H1 (cell line): ENCODE results near the gene IDH3A.

Source experiments
- BACH1 ChIP-seq: IDR thresholded peaks from 2 replicates; pipeline ENCODE4 v1.6.1; 2012; ENCODE audit warnings: low read length, improper control_type of control experiment
- CREB1 ChIP-seq: IDR thresholded peaks from 2 replicates; pipeline ENCODE4 v1.6.1; 2012; ENCODE audit warnings: inconsistent platforms
- CTCF ChIP-seq, 3 experiments: IDR thresholded peaks; 1 replicate in 2 of 3; 2 replicates in 1 of 3; pipeline versions ENCODE4 v1.5.1 to v1.6.1; 2011; ENCODE audit warnings: low read length in 3 of 3, mild to moderate bottlenecking in 3 of 3, inconsistent platforms in 2 of 3, low read depth in 1 of 3, moderate library complexity in 1 of 3; ENCODE audit not compliant: insufficient read depth in 1 of 3; ENCODE audit errors: control extremely low read depth in 1 of 3
- KDM4A ChIP-seq: IDR thresholded peaks from one replicate; pipeline ENCODE4 v1.7.1; 2012; ENCODE audit warnings: low read depth, mild to moderate bottlenecking, moderate library complexity, low read length, inconsistent platforms; ENCODE audit not compliant: severe bottlenecking

GRCh38 chr15:78203346-78204225, 54.4 kb downstream of the IDH3A start:
- TF ChIP-seq CTCF (IDR thresholded peaks at IDR 0.05; ENCODE audit: control extremely low read depth in 1 of 3, insufficient read depth in 1 of 3, low read depth in 1 of 3, low read length in 3 of 3) (no peak), BACH1 (no peak), KDM4A (no peak), CREB1 (no peak)
